ENCODE results near the gene PPFIA1.
"Not testable (repeated sequence)": the region's sequence is repeated elsewhere in the genome, so short reads cannot be mapped to it uniquely, and the experiment has no call there.

PPFIA1 gene

GRCh38 chr11:70243912-70244652, 26.4 kb upstream of the PPFIA1 start:
- Histone ChIP-seq H3K4me1 (ENCODE audit: insufficient read depth, low read length) (peaks cover 4% of the 10 kb centered on the region; the same call in 1 of the 2 replicates), H3K9me3 (ENCODE audit: control insufficient read depth, insufficient read depth, low read length) (no peaks in the 10 kb centered on the region), H3K36me3 (ENCODE audit: insufficient read depth, low read length) (no peaks in the 10 kb centered on the region)

GRCh38 chr11:70244698-70245097, 25.8 kb upstream of the PPFIA1 start:
- Histone ChIP-seq H3K9me3 (ENCODE audit: control insufficient read depth, insufficient read depth, low read length) (no peaks in the 10 kb centered on the region), H3K9ac (ENCODE audit: low read depth, low read length) (no peak overlapping the region), H3K4me1 (ENCODE audit: insufficient read depth, low read length) (peaks cover 4% of the 10 kb centered on the region; the same call in 1 of the 2 replicates), H3K36me3 (ENCODE audit: insufficient read depth, low read length) (no peaks in the 10 kb centered on the region)

More at GRCh38 chr11:70243912-70244652, 26.4 kb upstream of the PPFIA1 start:
- H3K9ac ChIP-seq (ENCODE audit: low read depth, low read length): no peak overlapping the region

GRCh38 chr11:70246196-70246595, 24.3 kb upstream of the PPFIA1 start:
- Histone ChIP-seq H3K9ac (ENCODE audit: low read depth, low read length) (no peak overlapping the region), H3K4me1 (ENCODE audit: insufficient read depth, low read length) (peaks cover 4% of the 10 kb centered on the region; the same call in 1 of the 2 replicates), H3K36me3 (ENCODE audit: insufficient read depth, low read length) (no peaks in the 10 kb centered on the region), H3K9me3 (ENCODE audit: control insufficient read depth, insufficient read depth, low read length) (no peaks in the 10 kb centered on the region)

- Histone ChIP-seq H3K9me3 (ENCODE audit: control insufficient read depth, insufficient read depth, low read length) (no peaks in the 10 kb centered on the region), H3K9ac (ENCODE audit: low read depth, low read length) (no peak overlapping the region), H3K36me3 (ENCODE audit: insufficient read depth, low read length) (no peaks in the 10 kb centered on the region), H3K4me1 (ENCODE audit: insufficient read depth, low read length) (peaks cover 4% of the 10 kb centered on the region; the same call in 1 of the 2 replicates)
These were observed 23.3 kb upstream of the PPFIA1 start for GRCh38 chr11:70247042-70247709.

GRCh38 chr11:70247710-70248072, 22.8 kb upstream of the PPFIA1 start:
- Histone ChIP-seq H3K4me1 (ENCODE audit: insufficient read depth, low read length) (peaks cover 4% of the 10 kb centered on the region; the same call in 1 of the 2 replicates), H3K9ac (ENCODE audit: low read depth, low read length) (no peak overlapping the region), H3K9me3 (ENCODE audit: control insufficient read depth, insufficient read depth, low read length) (no peaks in the 10 kb centered on the region), H3K36me3 (ENCODE audit: insufficient read depth, low read length) (no peaks in the 10 kb centered on the region)

- no peaks in the 10 kb centered on the region for H3K9me3 ChIP-seq (ENCODE audit: control insufficient read depth, insufficient read depth, low read length)
- no peaks in the 10 kb centered on the region for H3K36me3 ChIP-seq (ENCODE audit: insufficient read depth, low read length)
- no peak overlapping the region for H3K9ac ChIP-seq (ENCODE audit: low read depth, low read length)
- H3K4me1 ChIP-seq (ENCODE audit: insufficient read depth, low read length): peaks cover 4% of the 10 kb centered on the region; the same call in 1 of the 2 replicates
These were observed 19.4 kb upstream of the PPFIA1 start for GRCh38 chr11:70250876-70251658.

- no peak overlapping the region for H3K9ac ChIP-seq (ENCODE audit: low read depth, low read length)
These were observed 18.7 kb upstream of the PPFIA1 start for GRCh38 chr11:70251659-70252321.

GRCh38 chr11:70252844-70253243, 17.6 kb upstream of the PPFIA1 start:
- peaks cover under 1% of the 10 kb centered on the region; the same call in 1 of the 2 replicates for H3K4me1 ChIP-seq (ENCODE audit: insufficient read depth, low read length)
- H3K9me3 ChIP-seq (ENCODE audit: control insufficient read depth, insufficient read depth, low read length): no peaks in the 10 kb centered on the region
- no peaks in the 10 kb centered on the region for H3K36me3 ChIP-seq (ENCODE audit: insufficient read depth, low read length)
- H3K9ac ChIP-seq (ENCODE audit: low read depth, low read length): no peak overlapping the region

More at GRCh38 chr11:70251659-70252321, 18.7 kb upstream of the PPFIA1 start:
- H3K36me3 ChIP-seq (ENCODE audit: insufficient read depth, low read length): no peaks in the 10 kb centered on the region
- H3K9me3 ChIP-seq (ENCODE audit: control insufficient read depth, insufficient read depth, low read length): no peaks in the 10 kb centered on the region
- H3K4me1 ChIP-seq (ENCODE audit: insufficient read depth, low read length): peaks cover 4% of the 10 kb centered on the region; the same call in 1 of the 2 replicates

- Histone ChIP-seq H3K9me3 (ENCODE audit: control insufficient read depth, insufficient read depth, low read length) (no peaks in the 10 kb centered on the region), H3K9ac (ENCODE audit: low read depth, low read length) (no peak overlapping the region), H3K36me3 (ENCODE audit: insufficient read depth, low read length) (no peaks in the 10 kb centered on the region), H3K4me1 (ENCODE audit: insufficient read depth, low read length) (no peaks in the 10 kb centered on the region)
These were observed 14.9 kb upstream of the PPFIA1 start for GRCh38 chr11:70255477-70256116.

GRCh38 chr11:70259077-70259476, 11.4 kb upstream of the PPFIA1 start:
- not testable (repeated sequence) for H3K9me3 ChIP-seq (ENCODE audit: control insufficient read depth, insufficient read depth, low read length); H3K9ac ChIP-seq (ENCODE audit: low read depth, low read length); H3K4me1 ChIP-seq (ENCODE audit: insufficient read depth, low read length); H3K36me3 ChIP-seq (ENCODE audit: insufficient read depth, low read length)

GRCh38 chr11:70262951-70263350, 7.5 kb upstream of the PPFIA1 start:
- no peak overlapping the region for H3K9ac ChIP-seq (ENCODE audit: low read depth, low read length)
- no peaks in the 10 kb centered on the region for H3K9me3 ChIP-seq (ENCODE audit: control insufficient read depth, insufficient read depth, low read length)
- H3K4me1 ChIP-seq (ENCODE audit: insufficient read depth, low read length): peaks cover 4% of the 10 kb centered on the region
- no peaks in the 10 kb centered on the region for H3K36me3 ChIP-seq (ENCODE audit: insufficient read depth, low read length)

GRCh38 chr11:70263363-70263762, 7.1 kb upstream of the PPFIA1 start:
- H3K9ac ChIP-seq (ENCODE audit: low read depth, low read length): no peak overlapping the region
- peaks cover 4% of the 10 kb centered on the region for H3K4me1 ChIP-seq (ENCODE audit: insufficient read depth, low read length)
- no peaks in the 10 kb centered on the region for H3K36me3 ChIP-seq (ENCODE audit: insufficient read depth, low read length)
- no peaks in the 10 kb centered on the region for H3K9me3 ChIP-seq (ENCODE audit: control insufficient read depth, insufficient read depth, low read length)

GRCh38 chr11:70265341-70265740, 5.1 kb upstream of the PPFIA1 start:
- peaks cover 4% of the 10 kb centered on the region for H3K4me1 ChIP-seq (ENCODE audit: insufficient read depth, low read length)
- no peak overlapping the region for H3K9ac ChIP-seq (ENCODE audit: low read depth, low read length)
- no peaks in the 10 kb centered on the region for H3K9me3 ChIP-seq (ENCODE audit: control insufficient read depth, insufficient read depth, low read length)
- no peaks in the 10 kb centered on the region for H3K36me3 ChIP-seq (ENCODE audit: insufficient read depth, low read length)

Measured in ES-I3 (cell line).